NCI-H526 treated with DMSO at 0.1 percent for 48 hours (cell line): ENCODE measurements around the gene TRIM8.

Experiments
- DNase-seq: peaks from one replicate; lab custom pipeline; 2025; lab: John Stamatoyannopoulos, UW

Gene TRIM8, protein sequence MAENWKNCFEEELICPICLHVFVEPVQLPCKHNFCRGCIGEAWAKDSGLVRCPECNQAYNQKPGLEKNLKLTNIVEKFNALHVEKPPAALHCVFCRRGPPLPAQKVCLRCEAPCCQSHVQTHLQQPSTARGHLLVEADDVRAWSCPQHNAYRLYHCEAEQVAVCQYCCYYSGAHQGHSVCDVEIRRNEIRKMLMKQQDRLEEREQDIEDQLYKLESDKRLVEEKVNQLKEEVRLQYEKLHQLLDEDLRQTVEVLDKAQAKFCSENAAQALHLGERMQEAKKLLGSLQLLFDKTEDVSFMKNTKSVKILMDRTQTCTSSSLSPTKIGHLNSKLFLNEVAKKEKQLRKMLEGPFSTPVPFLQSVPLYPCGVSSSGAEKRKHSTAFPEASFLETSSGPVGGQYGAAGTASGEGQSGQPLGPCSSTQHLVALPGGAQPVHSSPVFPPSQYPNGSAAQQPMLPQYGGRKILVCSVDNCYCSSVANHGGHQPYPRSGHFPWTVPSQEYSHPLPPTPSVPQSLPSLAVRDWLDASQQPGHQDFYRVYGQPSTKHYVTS

DNA sequence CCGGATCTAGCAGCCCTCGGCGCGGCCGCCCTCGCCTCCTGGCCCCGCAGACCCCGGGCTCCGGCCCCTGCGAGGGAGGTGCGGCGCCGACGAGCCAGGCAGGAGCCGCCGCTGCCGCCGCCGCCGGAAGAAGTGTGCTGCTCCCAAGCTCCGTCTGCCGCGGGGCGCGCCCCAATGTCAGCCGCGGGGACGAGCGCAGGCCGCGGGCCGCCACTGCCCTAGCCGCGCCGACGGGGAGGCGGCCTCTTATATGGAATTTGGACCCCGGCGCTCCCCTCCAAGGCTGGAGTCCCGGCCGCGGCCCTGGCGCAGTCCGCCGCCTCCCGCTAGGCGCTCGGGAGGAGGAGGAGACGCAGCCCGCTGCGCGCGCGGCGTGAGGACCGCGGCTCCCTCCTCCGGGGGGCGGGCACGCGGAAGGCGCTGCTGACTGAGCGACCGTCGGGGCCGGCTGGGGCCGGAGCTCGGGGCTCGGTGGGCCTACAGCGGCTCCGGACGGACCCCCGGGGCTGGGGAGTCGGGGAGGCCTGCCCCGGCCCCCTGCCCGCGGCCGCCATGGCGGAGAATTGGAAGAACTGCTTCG is at the start of gene TRIM8:
TSS of gene TRIM8 (plus strand) at position 414 of the 580 bp plus-strand sequence. CDS start at position 553, 139 bp downstream.
- DNase-seq: peak; percentile 41

DNA sequence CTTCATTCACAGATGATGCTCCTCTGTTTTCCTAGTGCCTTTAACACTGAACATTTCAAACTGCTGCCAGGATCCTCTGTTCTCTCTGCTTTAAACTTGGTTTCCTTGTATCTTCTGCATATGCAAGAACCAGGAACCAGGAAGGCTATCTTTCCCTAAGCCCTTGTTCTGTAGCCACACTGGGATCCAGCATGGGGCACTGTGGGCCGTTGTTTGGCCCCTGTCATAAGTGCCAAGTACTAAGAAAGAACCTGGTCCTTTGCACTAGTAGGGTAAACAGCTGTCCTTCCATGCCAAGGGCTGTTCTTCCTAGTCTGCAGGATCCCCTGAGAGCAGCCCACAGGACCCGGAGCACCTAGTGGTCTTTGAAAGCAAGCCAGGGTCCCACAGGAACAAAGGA is 49.0 kb upstream of the TRIM8 start:
- DNase-seq: no peak

GRCh38 chr10:102595897-102596296 is 48.4 kb upstream of the TRIM8 start:
- no peak for DNase-seq

- DNase-seq: peak; percentile 28
These were observed 47.7 kb upstream of the TRIM8 start for GRCh38 chr10:102596506-102596971.

DNA sequence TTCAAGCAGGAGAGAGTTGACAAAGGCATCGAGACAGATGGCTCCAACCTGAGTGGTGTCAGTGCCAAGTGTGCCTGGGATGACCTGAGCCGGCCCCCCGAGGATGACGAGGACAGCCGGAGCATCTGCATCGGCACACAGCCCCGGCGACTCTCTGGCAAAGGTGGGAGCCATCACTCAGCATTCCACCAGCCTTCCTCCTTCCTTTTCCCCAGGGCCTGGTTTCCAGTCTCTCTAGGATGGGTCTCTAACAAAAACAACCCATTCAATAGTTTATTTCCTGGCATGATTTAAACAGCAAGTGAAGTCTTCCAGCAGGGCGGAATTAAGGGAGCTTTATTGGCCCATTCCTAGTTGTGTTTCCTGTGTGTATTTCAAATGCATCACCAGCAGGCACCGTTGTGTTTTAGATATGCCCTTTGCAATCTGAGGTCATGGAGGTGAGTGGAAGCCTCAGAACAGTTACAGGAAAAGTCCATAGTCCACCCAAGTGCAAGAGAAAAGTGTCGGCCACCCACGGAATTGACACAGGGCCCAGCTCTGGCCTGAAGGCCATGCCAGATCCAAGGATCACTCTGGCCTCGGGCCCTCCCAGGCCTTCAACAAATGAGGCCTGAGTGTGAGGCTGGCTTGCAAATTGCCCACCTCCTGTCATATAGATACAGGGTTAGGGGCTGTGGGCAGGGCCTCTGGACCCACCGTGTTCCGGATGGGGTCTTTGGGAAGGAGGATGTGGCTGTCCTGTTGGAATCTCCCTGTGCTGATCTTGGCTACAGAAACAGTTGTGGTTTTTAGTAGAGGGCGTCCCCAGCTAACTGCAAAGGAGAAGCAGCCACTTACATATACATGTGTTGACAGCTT is 46.9 kb upstream of the TRIM8 start:
- DNase-seq: no peak

- no peak for DNase-seq
These were observed 46.0 kb upstream of the TRIM8 start for GRCh38 chr10:102598243-102598642.

DNA sequence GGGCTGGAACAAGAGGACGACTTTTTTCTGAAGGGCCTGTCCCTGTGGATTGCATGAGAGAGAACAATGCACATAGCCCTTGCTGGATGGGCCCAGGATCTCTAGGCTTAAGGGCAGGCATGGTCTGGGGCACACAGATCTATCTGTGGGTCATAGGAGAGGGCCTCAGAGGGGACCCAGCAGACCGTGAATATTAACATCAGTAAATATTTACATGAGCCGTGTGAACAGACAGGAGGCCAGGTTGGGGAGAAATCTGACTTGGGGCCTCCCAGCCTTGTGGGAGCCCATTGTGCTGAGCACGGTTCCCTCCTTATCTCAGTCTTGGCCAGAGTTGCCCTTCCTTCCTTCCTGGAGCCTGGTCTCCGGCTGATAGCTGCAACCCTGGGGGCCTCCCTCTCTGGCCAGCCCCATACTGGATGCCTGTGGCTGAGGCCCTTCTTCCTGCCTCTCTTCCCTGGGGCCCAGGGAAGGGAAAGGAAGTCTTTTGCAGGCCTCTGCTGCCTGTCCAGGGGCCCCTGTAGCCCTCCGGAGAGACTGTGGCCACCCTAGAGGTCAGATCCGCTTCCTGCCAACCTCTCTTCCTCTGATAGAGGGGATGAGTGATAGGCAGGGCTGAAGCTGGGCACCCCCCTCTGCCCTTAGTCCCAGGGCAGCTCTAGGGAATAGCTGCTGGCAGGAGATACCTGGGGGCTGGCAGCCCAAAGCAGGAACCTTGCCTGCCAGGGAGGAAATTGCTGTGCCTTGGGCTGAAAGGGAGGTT is 44.5 kb upstream of the TRIM8 start:
- DNase-seq: no peak

DNA sequence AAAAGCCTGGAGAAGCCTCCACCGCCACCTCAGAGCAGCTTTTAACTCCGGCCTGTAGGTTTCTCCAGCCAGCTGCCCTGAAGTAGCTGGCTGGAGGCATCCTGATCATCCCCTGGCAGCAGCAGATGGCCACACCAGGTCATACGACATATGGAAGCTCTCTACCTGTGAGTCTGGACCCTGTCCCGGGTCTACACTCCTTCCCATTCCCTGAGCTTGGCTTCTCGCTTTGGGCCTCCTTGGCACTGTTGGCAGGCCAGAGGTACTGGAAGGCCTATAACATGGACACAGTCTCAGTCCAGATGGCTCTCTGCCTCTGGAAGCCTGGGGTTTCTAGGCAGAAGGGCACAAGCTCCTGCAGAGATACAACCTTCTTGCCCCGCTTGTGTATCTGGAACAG is 43.5 kb upstream of the TRIM8 start:
- DNase-seq: no peak

DNA sequence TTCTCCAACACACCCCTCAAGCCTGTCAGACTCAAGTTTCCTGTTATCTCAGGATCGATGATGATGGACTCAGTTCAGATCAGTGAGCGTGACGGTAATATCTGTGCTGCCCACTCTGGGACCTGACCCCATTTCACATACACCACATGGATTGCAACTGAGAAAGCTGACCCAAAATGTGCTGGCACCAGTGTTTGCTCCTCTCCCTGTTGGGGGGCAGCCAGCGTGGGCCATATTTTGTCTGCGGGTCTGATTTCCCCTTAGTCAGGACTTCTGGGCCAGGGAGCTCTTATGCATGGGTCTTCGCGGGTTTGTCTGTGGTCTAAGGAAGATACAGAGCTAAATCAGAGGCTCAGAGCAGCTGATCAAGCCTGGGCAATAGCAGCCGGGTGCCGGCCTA is 42.6 kb upstream of the TRIM8 start:
- DNase-seq: no peak

DNA sequence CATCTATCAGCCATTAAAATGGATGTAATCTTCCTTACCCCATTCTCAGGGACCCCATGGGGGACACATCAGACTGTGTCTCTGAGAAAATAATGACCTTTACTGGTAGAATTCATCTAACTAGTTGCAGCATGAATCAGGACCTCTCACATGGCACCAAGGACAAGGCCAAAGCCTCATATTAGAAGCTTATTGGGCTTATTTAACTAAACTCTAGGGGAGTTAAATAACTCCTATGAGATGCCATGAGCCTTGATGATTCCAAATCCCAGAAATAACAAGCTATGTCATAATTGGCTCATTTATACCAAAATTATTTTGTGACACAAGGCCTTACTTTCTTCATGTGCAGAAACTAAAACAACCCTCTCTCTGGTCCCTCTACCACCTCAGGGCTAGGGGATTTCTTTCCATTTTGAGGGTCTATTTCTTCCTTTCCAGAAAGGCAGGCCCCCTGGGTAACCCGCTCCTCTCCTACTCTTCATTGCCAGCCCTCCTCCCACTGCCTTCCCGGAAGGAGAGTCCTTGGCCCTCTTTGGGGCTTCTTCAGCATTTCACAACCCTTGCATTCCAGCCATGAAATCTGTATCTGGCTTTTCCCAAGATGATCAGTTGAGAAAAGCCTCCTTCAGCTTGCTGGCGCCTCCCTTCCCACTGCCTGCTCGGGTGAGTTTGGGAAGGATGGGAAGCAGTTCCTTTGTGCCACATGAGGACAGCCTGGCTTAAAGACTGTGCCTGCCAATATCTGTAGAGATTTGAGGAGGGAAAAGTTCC is 41.8 kb upstream of the TRIM8 start:
- DNase-seq: no peak

DNA sequence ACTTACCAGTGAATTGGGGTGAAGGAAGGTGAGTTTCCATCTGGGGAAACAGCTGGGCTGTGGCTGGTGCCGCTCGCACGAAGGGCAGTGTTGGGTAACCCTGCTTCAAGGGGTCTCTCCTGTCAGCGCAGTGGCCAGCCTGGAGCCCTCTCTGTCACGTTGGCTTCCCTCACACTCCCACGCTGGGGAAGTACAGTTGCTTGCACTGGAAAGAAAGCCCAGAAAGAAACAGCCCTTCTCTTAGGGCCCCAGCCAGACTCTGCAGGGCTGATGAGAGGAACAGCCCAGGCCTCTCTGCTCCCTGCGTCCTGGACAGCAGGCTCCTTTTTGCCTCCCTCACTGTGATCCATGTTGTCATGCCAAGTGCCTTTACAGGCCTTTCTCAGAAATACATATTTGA is 40.3 kb upstream of the TRIM8 start:
- DNase-seq: no peak

DNA sequence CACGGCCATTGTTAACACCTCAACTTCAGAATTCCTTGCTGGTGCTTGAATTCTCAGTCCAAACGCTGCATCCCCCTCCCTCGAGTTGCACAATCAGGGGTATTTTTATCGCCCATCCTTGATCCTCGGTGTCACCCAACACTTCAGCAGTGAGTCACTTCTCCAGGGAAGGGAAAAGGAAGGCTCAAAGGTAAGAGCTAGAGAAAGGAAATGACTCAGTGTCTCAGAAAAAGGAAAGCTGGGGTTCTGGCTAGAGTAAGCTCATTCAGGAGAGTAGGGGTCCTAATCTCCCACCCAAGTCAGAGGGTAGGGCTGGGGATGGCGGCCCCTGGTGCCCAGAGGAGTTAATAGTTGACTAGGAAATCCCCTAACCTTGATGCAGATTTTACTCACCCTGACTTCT is 39.8 kb upstream of the TRIM8 start:
- no peak for DNase-seq

DNA sequence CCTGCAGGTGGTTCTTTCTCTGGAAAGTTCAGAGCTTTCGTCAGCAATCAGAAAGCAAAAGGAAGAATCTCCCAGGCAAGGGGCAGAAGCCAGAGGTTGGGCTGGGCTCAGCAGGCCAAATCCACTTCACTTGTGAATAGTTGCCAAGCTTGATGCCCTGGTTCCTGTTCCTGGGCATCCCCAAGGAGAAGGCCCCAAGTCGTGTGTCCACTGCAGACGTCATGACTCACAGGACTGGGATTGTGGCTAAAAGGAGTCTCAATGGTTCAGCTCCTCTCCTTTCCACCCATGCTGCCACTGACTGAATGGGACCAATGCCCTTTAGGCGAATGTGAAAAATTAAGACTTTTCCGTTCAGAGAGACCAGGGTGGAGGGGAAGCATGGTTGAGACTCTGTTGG is 38.6 kb upstream of the TRIM8 start:
- DNase-seq: no peak

DNA sequence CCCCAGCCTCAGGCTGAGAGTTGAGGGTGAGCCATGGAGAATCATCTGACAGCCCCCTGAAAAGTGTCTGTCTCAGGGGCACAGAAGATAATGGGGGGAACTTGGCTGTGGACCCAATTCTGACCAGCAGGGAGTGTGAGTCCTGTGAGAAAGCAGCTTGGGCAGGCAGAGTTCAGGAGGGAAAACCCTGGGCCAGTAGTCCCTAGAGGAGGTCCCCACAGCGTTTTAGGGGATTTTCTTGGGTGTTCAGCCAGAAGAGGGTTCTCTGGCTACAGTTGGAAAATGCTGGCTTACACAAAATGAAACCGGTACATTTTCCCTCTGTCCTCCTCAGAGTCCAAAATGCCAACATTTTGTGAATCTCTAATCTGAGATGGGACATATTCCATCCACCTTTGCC is 35.8 kb upstream of the TRIM8 start:
- DNase-seq: no peak

DNA sequence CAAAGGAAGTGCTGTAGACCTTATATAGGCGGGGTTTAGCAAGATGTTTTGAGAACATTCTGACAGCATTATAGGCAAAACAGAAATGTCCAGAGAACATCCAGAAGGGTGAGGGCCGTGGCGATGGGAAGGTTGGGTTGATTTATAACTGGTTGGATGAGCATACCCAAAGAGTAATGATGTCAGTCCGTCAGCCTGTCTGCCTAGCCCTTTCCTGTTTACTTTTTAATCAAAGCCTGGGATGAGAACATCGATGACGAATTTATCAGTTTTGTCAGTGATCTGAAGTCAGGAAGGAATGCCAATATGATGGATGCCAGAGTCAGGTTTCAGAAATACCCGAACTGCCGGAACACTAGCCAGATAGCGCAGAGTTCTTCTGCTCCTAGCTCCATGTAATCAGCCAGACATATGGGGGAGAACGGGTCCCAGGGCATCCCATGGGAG is 33.8 kb upstream of the TRIM8 start:
- DNase-seq: no peak

GRCh38 chr10:102611514-102612087 is 32.7 kb upstream of the TRIM8 start:
- no peak for DNase-seq

DNA sequence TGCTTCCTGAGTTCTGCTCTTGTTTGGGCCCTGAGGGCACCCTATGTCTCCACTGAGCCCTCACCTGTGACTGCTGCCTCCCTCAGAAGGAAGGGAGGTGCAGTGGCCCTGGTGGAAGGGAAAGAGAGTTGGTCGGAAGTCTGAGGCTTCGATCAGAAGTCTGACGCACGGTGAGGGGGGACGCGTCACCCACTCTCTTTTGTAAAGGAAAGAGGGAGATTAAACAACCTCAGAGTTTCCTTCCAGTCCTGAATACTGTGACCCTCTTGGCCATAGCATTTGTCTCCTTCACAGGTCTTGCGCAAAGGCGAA is 31.4 kb upstream of the TRIM8 start:
- no peak for DNase-seq

DNA sequence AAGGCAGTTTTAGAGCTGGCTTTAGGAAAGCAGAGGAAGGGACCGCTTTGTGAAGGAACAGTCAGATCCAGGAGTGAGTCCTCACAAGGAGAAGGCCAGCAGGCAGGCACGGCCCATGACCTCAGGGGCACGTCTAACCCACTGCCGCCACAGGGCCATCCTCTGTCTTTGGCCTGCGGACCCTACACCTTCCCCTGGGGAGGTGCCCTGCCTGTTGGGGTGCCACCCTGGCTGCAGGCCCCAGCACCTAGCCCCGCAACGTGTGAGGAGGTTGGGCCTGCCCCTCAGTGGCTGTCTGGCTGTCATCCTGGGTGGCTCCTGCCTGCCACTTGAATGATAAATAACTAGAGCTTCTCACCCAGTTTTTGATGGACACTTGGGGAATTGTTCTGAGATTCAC is 31.0 kb upstream of the TRIM8 start:
- DNase-seq: no peak

DNA sequence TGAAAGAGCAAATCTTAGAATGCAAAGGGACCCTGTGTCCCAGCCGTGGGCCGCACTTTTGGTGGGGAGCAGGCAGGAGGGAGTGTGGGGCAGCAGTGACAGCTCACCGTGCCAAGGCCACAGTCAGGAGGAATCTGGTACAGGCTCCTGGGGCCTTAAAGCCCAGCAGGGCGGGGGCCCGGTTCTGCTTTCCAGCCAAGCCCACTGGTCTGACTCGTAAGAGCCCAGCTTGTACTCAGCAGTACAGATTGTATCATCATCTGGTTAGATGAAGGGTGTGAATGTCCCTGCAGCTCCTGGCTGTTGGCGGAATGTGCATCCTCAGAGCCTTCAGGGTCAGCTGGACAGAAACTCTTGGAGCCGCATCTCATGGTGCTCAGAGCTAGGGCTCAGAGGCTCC is 30.5 kb upstream of the TRIM8 start:
- no peak for DNase-seq

GRCh38 chr10:102614888-102615287 is 29.4 kb upstream of the TRIM8 start:
- no peak for DNase-seq

GRCh38 chr10:102615361-102615760 is 28.9 kb upstream of the TRIM8 start:
- no peak for DNase-seq
